Neural cell (in vitro differentiated cells): ENCODE data around the gene NMNAT1. TPM values are rescaled to one million over a fixed set of nuclear protein-coding genes. Genes with fewer than 3 reads are reported as not detected.

Source experiments
- H2AFZ ChIP-seq: fragments of 200-600, 300-800 bp; sonication (generic), shearing (Covaris generic); 2 replicates; pipeline ENCODE4 v1.6.0; 2014; ENCODE audit warnings: low read depth, mild to moderate bottlenecking, antibody characterized with exemption, low read length, moderate library complexity
- H3F3A ChIP-seq: fragments of 200-600 bp; shearing (Covaris generic); 2 replicates; pipeline ENCODE4 v1.6.1; 2016; ENCODE audit warnings: mild to moderate bottlenecking, moderate library complexity, mixed read lengths, antibody characterized with exemption, low read length; ENCODE audit not compliant: insufficient read depth, poor library complexity, severe bottlenecking
- H3K27ac ChIP-seq: fragments of 200-600, 300-800 bp; sonication (generic), shearing (Covaris generic); 2 replicates; pipeline ENCODE4 v1.5.1; 2014; ENCODE audit warnings: mild to moderate bottlenecking, low read length, moderate library complexity
- H3K27me3 ChIP-seq: fragments of 300-800, 200-600 bp; sonication (generic), shearing (Covaris generic); 2 replicates; pipeline ENCODE4 v1.6.0; 2014; ENCODE audit warnings: mild to moderate bottlenecking, low read depth, low read length, moderate library complexity; ENCODE audit not compliant: insufficient read depth
- H3K36me3 ChIP-seq: fragments of 300-800, 200-600 bp; sonication (generic), shearing (Covaris generic); 2 replicates; pipeline ENCODE4 v1.5.1; 2014; ENCODE audit warnings: mild to moderate bottlenecking, antibody characterized with exemption, low read length, moderate library complexity; ENCODE audit not compliant: insufficient read depth
- H3K4me2 ChIP-seq: fragments of 300-800, 200-600 bp; sonication (generic), shearing (Covaris generic); 2 replicates; pipeline ENCODE4 v1.6.0; 2014; ENCODE audit warnings: mild to moderate bottlenecking, low read length
- H3K4me3 ChIP-seq: fragments of 300-800, 200-600 bp; sonication (generic), shearing (Covaris generic); 2 replicates; pipeline ENCODE4 v1.5.1; 2014; ENCODE audit warnings: mild to moderate bottlenecking, low read length, moderate library complexity
- H3K79me2 ChIP-seq: fragments of 200-600 bp; shearing (Covaris generic); replicated peaks from 2 replicates; pipeline ENCODE4 v1.6.0; 2014; ENCODE audit warnings: mild to moderate bottlenecking, low read length, moderate library complexity; ENCODE audit not compliant: insufficient read depth
- H3K9ac ChIP-seq: fragments of 300-800, 200-600 bp; sonication (generic), shearing (Covaris generic); 2 replicates; pipeline ENCODE4 v1.6.1; 2016; ENCODE audit warnings: mild to moderate bottlenecking, low read length, mixed read lengths
- H3K9me2 ChIP-seq: fragments of 200-600 bp; shearing (Covaris generic); 2 replicates; pipeline ENCODE4 v1.6.1; 2016; ENCODE audit warnings: mild to moderate bottlenecking, low read length, mixed read lengths; ENCODE audit not compliant: insufficient read depth
- H3K9me3 ChIP-seq: fragments of 200-600, 300-800 bp; sonication (generic), shearing (Covaris generic); 2 replicates; pipeline ENCODE4 v1.6.1; 2016; ENCODE audit warnings: mild to moderate bottlenecking, mixed run types, low read length, moderate library complexity, mixed read lengths
- H4K20me1 ChIP-seq: fragments of 200-600 bp; shearing (Covaris generic); 2 replicates; pipeline ENCODE4 v1.6.1; 2016; ENCODE audit warnings: mild to moderate bottlenecking, mixed run types; ENCODE audit not compliant: insufficient read depth
- EP300 ChIP-seq: fragments of 450-650 bp; conservative IDR thresholded peaks from 2 replicates; pipeline ENCODE4 v1.6.1; 2014; ENCODE audit warnings: antibody characterized with exemption, mild to moderate bottlenecking, moderate library complexity; ENCODE audit not compliant: poor library complexity, severe bottlenecking
- EZH2 ChIP-seq: fragments of 200-600, 300-800 bp; shearing (Covaris generic), sonication (generic); IDR thresholded peaks from 2 replicates; pipeline ENCODE4 v1.6.1; 2014; ENCODE audit warnings: antibody characterized with exemption, low read length, borderline replicate concordance, mild to moderate bottlenecking; ENCODE audit not compliant: insufficient read depth, poor library complexity, severe bottlenecking
- MXI1 ChIP-seq: fragments of 450-650 bp; conservative IDR thresholded peaks from 2 replicates; pipeline ENCODE4 v1.6.1; 2014; ENCODE audit warnings: antibody characterized with exemption, mild to moderate bottlenecking; ENCODE audit not compliant: poor library complexity, severe bottlenecking
- POLR2AphosphoS5 ChIP-seq: IDR thresholded peaks from 2 replicates; pipeline ENCODE4 v1.6.1; 2012
- RAD21 ChIP-seq: fragments of 450-650 bp; conservative IDR thresholded peaks from 2 replicates; pipeline ENCODE4 v1.6.1; 2014; ENCODE audit warnings: antibody characterized with exemption, mild to moderate bottlenecking, moderate library complexity
- SMC3 ChIP-seq: fragments of 450-650 bp; conservative IDR thresholded peaks from 2 replicates; pipeline ENCODE4 v1.6.1; 2014; ENCODE audit warnings: antibody characterized with exemption, mild to moderate bottlenecking, moderate library complexity; ENCODE audit not compliant: poor library complexity
- TAF1 ChIP-seq: IDR thresholded peaks from 2 replicates; pipeline ENCODE4 v1.6.1; 2012; ENCODE audit warnings: low read depth
- polyA minus RNA-seq: library from RNA; depleted of rRNA, polyadenylated mRNA; stranded (reverse); fragments of >200 nt; gene quantifications from 2 replicates; pipeline ENCODE4 v1.2.3, GENCODE V29; 2014
- polyA plus RNA-seq: library from polyadenylated mRNA; depleted of rRNA; stranded (reverse); fragments of >200 nt; gene quantifications from 2 replicates; pipeline ENCODE4 v1.2.3, GENCODE V29; 2014
- TF ChIP-seq, protein P1 (sequence below): IDR thresholded peaks from 2 replicates; pipeline ENCODE4 v1.6.1; 2012; ENCODE audit warnings: borderline replicate concordance
- TF ChIP-seq, protein P2 (sequence below): fragments of 450-650 bp; IDR thresholded peaks from 2 replicates; pipeline ENCODE4 v1.5.1; 2014; ENCODE audit warnings: antibody characterized with exemption, mild to moderate bottlenecking, moderate library complexity; ENCODE audit not compliant: poor library complexity, severe bottlenecking

The NMNAT1 gene
- 4.9 and 7.7 TPM in 2 replicates for polyA plus RNA-seq
- polyA minus RNA-seq = 12.5 and 13.6 TPM in 2 replicates

DNA sequence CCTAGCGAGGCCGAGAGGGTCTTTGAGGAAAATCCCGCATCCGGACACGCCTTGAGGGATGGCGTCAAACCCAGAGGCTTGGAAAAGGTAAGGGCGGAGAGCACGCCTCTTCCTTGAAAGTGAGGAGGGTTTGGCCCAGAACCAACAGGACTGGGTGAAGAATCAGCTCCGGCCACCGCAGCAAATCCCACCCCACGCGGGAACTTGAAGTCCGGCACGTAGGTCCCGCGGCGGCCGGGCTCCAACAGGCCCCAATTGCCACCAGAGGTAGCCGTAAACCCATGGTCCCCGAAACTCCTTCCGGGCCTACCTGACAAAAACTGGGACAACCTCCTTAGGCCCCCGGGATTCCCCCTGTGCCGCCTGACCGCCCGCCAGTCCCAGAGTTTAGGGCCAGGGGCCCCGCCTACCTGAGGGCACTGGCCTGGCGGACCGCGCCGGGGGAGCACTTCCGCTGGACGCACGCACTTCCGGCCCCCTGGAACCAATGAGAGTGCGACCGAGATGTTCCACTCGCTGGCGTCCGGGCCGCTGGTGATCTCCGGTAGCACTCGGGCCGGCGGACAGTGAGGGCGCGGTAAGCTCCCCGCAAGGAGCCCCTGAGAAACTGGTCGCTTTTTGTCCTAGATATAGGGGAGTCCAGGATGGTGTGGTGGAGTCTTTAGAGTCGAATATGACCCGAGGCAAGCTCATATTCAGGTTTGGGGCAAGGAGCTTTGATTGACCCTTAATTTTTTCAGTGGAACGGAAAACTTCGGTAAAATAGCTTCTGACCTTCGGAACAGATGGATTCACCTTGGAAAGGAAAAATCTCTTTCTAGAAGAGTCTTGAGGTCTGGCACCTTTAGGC is at the start of gene NMNAT1, which contains the start of gene LZIC:
NMNAT1 (plus strand) TSS at position 537 of the 850 bp plus-strand sequence. CDS start 28,599 bp downstream, outside the sequence.
LZIC (minus strand) TSS at position 453 of the 850 bp plus-strand sequence. CDS start 6,772 bp downstream, outside the sequence.
- no peaks in the 10 kb centered on the region for H3F3A ChIP-seq
- peak within 1 kb of the TSS; percentile 86 for H3K4me2 ChIP-seq
- no peaks in the 10 kb centered on the region for H3K36me3 ChIP-seq
- peak within 1 kb of the TSS; percentile 67 for H3K27ac ChIP-seq
- H3K4me3 ChIP-seq = peak within 1 kb of the TSS; percentile 85
- H3K27me3 ChIP-seq = no peaks in the 10 kb centered on the region
- peak; percentile 35 for TF ChIP-seq EP300
- no peak for TF ChIP-seq EZH2
- TF ChIP-seq, protein P1, sequence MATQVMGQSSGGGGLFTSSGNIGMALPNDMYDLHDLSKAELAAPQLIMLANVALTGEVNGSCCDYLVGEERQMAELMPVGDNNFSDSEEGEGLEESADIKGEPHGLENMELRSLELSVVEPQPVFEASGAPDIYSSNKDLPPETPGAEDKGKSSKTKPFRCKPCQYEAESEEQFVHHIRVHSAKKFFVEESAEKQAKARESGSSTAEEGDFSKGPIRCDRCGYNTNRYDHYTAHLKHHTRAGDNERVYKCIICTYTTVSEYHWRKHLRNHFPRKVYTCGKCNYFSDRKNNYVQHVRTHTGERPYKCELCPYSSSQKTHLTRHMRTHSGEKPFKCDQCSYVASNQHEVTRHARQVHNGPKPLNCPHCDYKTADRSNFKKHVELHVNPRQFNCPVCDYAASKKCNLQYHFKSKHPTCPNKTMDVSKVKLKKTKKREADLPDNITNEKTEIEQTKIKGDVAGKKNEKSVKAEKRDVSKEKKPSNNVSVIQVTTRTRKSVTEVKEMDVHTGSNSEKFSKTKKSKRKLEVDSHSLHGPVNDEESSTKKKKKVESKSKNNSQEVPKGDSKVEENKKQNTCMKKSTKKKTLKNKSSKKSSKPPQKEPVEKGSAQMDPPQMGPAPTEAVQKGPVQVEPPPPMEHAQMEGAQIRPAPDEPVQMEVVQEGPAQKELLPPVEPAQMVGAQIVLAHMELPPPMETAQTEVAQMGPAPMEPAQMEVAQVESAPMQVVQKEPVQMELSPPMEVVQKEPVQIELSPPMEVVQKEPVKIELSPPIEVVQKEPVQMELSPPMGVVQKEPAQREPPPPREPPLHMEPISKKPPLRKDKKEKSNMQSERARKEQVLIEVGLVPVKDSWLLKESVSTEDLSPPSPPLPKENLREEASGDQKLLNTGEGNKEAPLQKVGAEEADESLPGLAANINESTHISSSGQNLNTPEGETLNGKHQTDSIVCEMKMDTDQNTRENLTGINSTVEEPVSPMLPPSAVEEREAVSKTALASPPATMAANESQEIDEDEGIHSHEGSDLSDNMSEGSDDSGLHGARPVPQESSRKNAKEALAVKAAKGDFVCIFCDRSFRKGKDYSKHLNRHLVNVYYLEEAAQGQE = peak; percentile 64
- TF ChIP-seq POLR2AphosphoS5 = peak; percentile 82
- peak; percentile 82 for TF ChIP-seq MXI1
- TF ChIP-seq, protein P2, sequence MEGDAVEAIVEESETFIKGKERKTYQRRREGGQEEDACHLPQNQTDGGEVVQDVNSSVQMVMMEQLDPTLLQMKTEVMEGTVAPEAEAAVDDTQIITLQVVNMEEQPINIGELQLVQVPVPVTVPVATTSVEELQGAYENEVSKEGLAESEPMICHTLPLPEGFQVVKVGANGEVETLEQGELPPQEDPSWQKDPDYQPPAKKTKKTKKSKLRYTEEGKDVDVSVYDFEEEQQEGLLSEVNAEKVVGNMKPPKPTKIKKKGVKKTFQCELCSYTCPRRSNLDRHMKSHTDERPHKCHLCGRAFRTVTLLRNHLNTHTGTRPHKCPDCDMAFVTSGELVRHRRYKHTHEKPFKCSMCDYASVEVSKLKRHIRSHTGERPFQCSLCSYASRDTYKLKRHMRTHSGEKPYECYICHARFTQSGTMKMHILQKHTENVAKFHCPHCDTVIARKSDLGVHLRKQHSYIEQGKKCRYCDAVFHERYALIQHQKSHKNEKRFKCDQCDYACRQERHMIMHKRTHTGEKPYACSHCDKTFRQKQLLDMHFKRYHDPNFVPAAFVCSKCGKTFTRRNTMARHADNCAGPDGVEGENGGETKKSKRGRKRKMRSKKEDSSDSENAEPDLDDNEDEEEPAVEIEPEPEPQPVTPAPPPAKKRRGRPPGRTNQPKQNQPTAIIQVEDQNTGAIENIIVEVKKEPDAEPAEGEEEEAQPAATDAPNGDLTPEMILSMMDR = no peak
- peak; percentile 30 for TF ChIP-seq SMC3
- peak; percentile 89 for TF ChIP-seq TAF1
- TF ChIP-seq RAD21 = peak; percentile 21
- H3K9me3 ChIP-seq = no peaks in the 10 kb centered on the region
- H2AFZ ChIP-seq = peak within 1 kb of the TSS; percentile 94
- H3K9me2 ChIP-seq = no peaks in the 10 kb centered on the region
- H4K20me1 ChIP-seq = no peaks in the 10 kb centered on the region
- H3K79me2 ChIP-seq = peaks cover 13% of the 10 kb centered on the region
- peak within 1 kb of the TSS; percentile 83 for H3K9ac ChIP-seq

- Histone ChIP-seq H3K9ac (no peak overlapping the region), H4K20me1 (no peaks in the 10 kb centered on the region), H3K9me2 (no peaks in the 10 kb centered on the region), H3K27ac (no peak overlapping the region), H3F3A (no peaks in the 10 kb centered on the region), H3K36me3 (no peaks in the 10 kb centered on the region), H3K79me2 (no peaks in the 10 kb centered on the region), H3K4me3 (no peak overlapping the region), H2AFZ (no peak overlapping the region), H3K27me3 (no peaks in the 10 kb centered on the region), H3K9me3 (no peaks in the 10 kb centered on the region), H3K4me2 (no peak overlapping the region)
- TF ChIP-seq TAF1 (no peak), EP300 (no peak), SMC3 (no peak), POLR2AphosphoS5 (no peak), MXI1 (no peak)
- TF ChIP-seq, protein P2 = no peak
Observed at GRCh38 chr1:9894115-9894514, 49.2 kb upstream of the NMNAT1 start.
